Smooth muscle cell (in vitro differentiated cells): ENCODE results near the gene NAA16. TPM values are rescaled to one million over a fixed set of nuclear protein-coding genes. Genes with fewer than 3 reads are reported as not detected.

Experiments
- DNase-seq: peaks from one replicate; lab custom pipeline; 2025; ENCODE audit not compliant: unreplicated experiment; lab: John Stamatoyannopoulos, UW
- H2AFZ ChIP-seq: fragments of 200-600 bp; sonication (generic); 2 replicates; pipeline ENCODE4 v1.6.0; 2016; ENCODE audit warnings: antibody characterized with exemption, low read depth, mild to moderate bottlenecking
- H3F3A ChIP-seq: fragments of 200-600 bp; sonication (generic); 2 replicates; pipeline ENCODE4 v1.6.0; 2017; ENCODE audit warnings: antibody characterized with exemption, low read depth
- H3K27ac ChIP-seq: fragments of 200-600 bp; sonication (generic); 2 replicates; pipeline ENCODE4 v1.5.1; 2016; ENCODE audit warnings: low read depth, mild to moderate bottlenecking
- H3K27me3 ChIP-seq: fragments of 200-600 bp; sonication (generic); 2 replicates; pipeline ENCODE4 v1.6.1; 2016; ENCODE audit warnings: low read depth, mild to moderate bottlenecking
- H3K36me3 ChIP-seq: fragments of 200-600 bp; sonication (generic); 2 replicates; pipeline ENCODE4 v1.5.1; 2016; ENCODE audit warnings: low read depth
- H3K4me1 ChIP-seq: fragments of 200-600 bp; sonication (generic); 2 replicates; pipeline ENCODE4 v1.5.1; 2016; ENCODE audit warnings: low read depth
- H3K4me2 ChIP-seq: fragments of 200-600 bp; sonication (generic); 2 replicates; pipeline ENCODE4 v1.6.0; 2016; ENCODE audit warnings: mild to moderate bottlenecking
- H3K4me3 ChIP-seq: fragments of 200-600 bp; sonication (generic); 2 replicates; pipeline ENCODE4 v1.5.1; 2016; ENCODE audit warnings: mild to moderate bottlenecking
- H3K79me2 ChIP-seq: fragments of 200-600 bp; sonication (generic); 2 replicates; pipeline ENCODE4 v1.6.0; 2016; ENCODE audit warnings: low read depth, mild to moderate bottlenecking
- H3K9ac ChIP-seq: fragments of 200-600 bp; sonication (generic); 2 replicates; pipeline ENCODE4 v1.6.0; 2016; ENCODE audit warnings: low read depth
- H3K9me3 ChIP-seq: fragments of 200-600 bp; sonication (generic); replicated peaks from 2 replicates; pipeline ENCODE4 v1.5.1; 2016; ENCODE audit warnings: low read depth
- H4K20me1 ChIP-seq: fragments of 200-600 bp; sonication (generic); 2 replicates; pipeline ENCODE4 v1.6.0; 2016; ENCODE audit warnings: low read depth
- CTCF ChIP-seq: fragments of 200-600 bp; sonication (generic); IDR thresholded peaks from 2 replicates; pipeline ENCODE4 v1.5.1; 2017; ENCODE audit warnings: borderline replicate concordance, mild to moderate bottlenecking, antibody characterized with exemption; ENCODE audit not compliant: insufficient read depth, poor library complexity, severe bottlenecking
- WGBS: methylation state at CpG from one replicate; pipeline ENCODE4 v1.1.7; 2016; ENCODE audit warnings: low lambda C conversion rate; 5-methylcytosine and 5-hydroxymethylcytosine counted together
- polyA plus RNA-seq: library from polyadenylated mRNA; unstranded; fragments of >200 nt; fragmentation: Nextera tagmentation; extraction: Ambion mirVana; gene quantifications from 2 replicates; pipeline ENCODE4 v1.2.1, GENCODE V29; 2016
- total RNA-seq: library from RNA; depleted of rRNA; stranded (reverse); fragments of >200 nt; gene quantifications from 2 replicates; pipeline ENCODE4 v1.2.3, GENCODE V29; 2014

Gene NAA16
- total and polyA plus RNA-seq, 2 experiments from 2014 or later, result 6.9 to 21.8 TPM

GRCh38 chr13:41296879-41297646 is 14.0 kb upstream of the NAA16 start:
- Histone ChIP-seq H3K9me3 (no peaks in the 10 kb centered on the region), H3K36me3 (no peaks in the 10 kb centered on the region), H3K4me2 (peak overlapping the region; percentile 28), H3K27me3 (no peaks in the 10 kb centered on the region), H4K20me1 (no peaks in the 10 kb centered on the region), H3K4me1 (no peaks in the 10 kb centered on the region), H3K27ac (no peak overlapping the region), H3K9ac (no peak overlapping the region), H3F3A (no peaks in the 10 kb centered on the region), H3K4me3 (no peak overlapping the region), H2AFZ (peak overlapping the region; percentile 14), H3K79me2 (no peaks in the 10 kb centered on the region)
- WGBS, result 65% methylated on average over 3 of the region's 3 CpGs
- no peak for TF ChIP-seq CTCF
- DNase-seq, result no peak

GRCh38 chr13:41299316-41300094 is 11.6 kb upstream of the NAA16 start:
- no peak for TF ChIP-seq CTCF
- Histone ChIP-seq H3K27ac (no peak overlapping the region), H3K9me3 (no peaks in the 10 kb centered on the region), H3K27me3 (no peaks in the 10 kb centered on the region), H3K4me2 (no peak overlapping the region), H3F3A (no peaks in the 10 kb centered on the region), H4K20me1 (no peaks in the 10 kb centered on the region), H3K79me2 (no peaks in the 10 kb centered on the region), H3K4me3 (no peak overlapping the region), H2AFZ (no peak overlapping the region), H3K9ac (no peak overlapping the region), H3K4me1 (no peaks in the 10 kb centered on the region), H3K36me3 (no peaks in the 10 kb centered on the region)
- DNase-seq, result no peak
- 93% methylated on average over 4 of the region's 4 CpGs for WGBS

GRCh38 chr13:41302743-41303142 is 8.3 kb upstream of the NAA16 start:
- Histone ChIP-seq H4K20me1 (no peaks in the 10 kb centered on the region), H3F3A (no peaks in the 10 kb centered on the region), H2AFZ (no peak overlapping the region), H3K4me1 (no peaks in the 10 kb centered on the region), H3K79me2 (no peaks in the 10 kb centered on the region), H3K4me2 (no peak overlapping the region), H3K27me3 (no peaks in the 10 kb centered on the region), H3K9ac (no peak overlapping the region), H3K27ac (no peak overlapping the region), H3K9me3 (no peaks in the 10 kb centered on the region), H3K36me3 (no peaks in the 10 kb centered on the region), H3K4me3 (no peak overlapping the region)
- no peak for DNase-seq
- WGBS, result 88% methylated on average over 3 of the region's 3 CpGs
- no peak for TF ChIP-seq CTCF
